HFFc6 (cell line): ENCODE data around the gene DYNC1H1. TPM values are rescaled to one million over a fixed set of nuclear protein-coding genes. Genes with fewer than 3 reads are reported as not detected.
"Not testable (repeated sequence)": the region's sequence is repeated elsewhere in the genome, so short reads cannot be mapped to it uniquely, and the experiment has no call there.

Experiments used
- DNase-seq: peaks from one replicate; pipeline ENCODE4 v3.0.0-alpha.2; 2018
- H3K27ac Mint-ChIP-seq: 2 replicates; pipeline ENCODE4 v1.8.0; 2020; ENCODE audit warnings: mild to moderate bottlenecking, mixed read lengths
- H3K27me3 Mint-ChIP-seq: 2 replicates; pipeline ENCODE4 v1.8.0; 2021; ENCODE audit warnings: mild to moderate bottlenecking, moderate library complexity, mixed read lengths; ENCODE audit not compliant: insufficient read depth
- H3K36me3 Mint-ChIP-seq: 2 replicates; pipeline ENCODE4 v1.8.0; 2021; ENCODE audit warnings: low read depth, mixed read lengths
- H3K4me1 Mint-ChIP-seq: 2 replicates; pipeline ENCODE4 v1.8.0; 2020; ENCODE audit warnings: low read depth, mixed read lengths
- H3K4me3 Mint-ChIP-seq: 2 replicates; pipeline ENCODE4 v1.8.0; 2020; ENCODE audit warnings: mild to moderate bottlenecking, moderate library complexity, mixed read lengths
- H3K9me3 Mint-ChIP-seq: 2 replicates; pipeline ENCODE4 v1.8.0; 2020; ENCODE audit warnings: mild to moderate bottlenecking, mixed read lengths
- CTCF ChIP-seq: fragments of 200-600 bp; sonication (generic); IDR thresholded peaks from 2 replicates; pipeline ENCODE4 v1.5.0; 2021; ENCODE audit warnings: antibody characterized with exemption, mild to moderate bottlenecking
- total RNA-seq, 6 experiments: library from RNA; stranded (reverse); fragmentation: NEBNext Ultra II Directional; extraction: Animal tissue kit (Norgen Biotek cat#: 25700); gene quantifications; 2 replicates in 1 of 6; 3 replicates in 5 of 6; pipeline ENCODE4 v1.2.3, GENCODE V29; 2021

Gene DYNC1H1
- total RNA-seq, 6 experiments from 2014 or later: 364 to 643 (median 408) TPM

DNA sequence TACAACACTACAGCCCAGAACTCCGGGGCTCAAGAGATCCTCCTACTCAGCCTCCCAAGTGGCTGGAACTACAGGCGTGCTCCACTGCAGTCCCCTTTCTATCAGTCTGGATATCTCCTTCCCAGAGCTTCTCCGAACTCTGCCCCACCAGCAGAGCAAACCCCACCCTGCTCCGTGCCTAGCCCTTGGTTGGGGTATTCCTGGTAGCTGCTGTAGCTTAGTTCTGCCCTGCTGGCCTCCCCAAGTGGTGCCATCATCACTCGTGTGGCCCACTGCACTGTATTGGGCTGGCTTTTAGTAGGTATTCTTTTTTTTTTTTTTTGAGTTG is 113.0 kb downstream of the DYNC1H1 start:
- H3K27ac Mint-ChIP-seq: peak overlapping the region; percentile 31; the same call in 1 of the 2 replicates
- no peak overlapping the region for H3K4me3 Mint-ChIP-seq
- H3K4me1 Mint-ChIP-seq: peaks cover 8% of the 10 kb centered on the region

GRCh38 chr14:102078361-102078791 is 114.0 kb downstream of the DYNC1H1 start:
- H3K27me3 Mint-ChIP-seq, H3K4me3 Mint-ChIP-seq, H3K27ac Mint-ChIP-seq, DNase-seq, H3K9me3 Mint-ChIP-seq: not testable (repeated sequence)
- Mint-ChIP-seq H3K36me3 (peaks cover 51% of the 10 kb centered on the region), H3K4me1 (peaks cover 16% of the 10 kb centered on the region)

More for the DNA sequence above, 113.0 kb downstream of the DYNC1H1 start:
- Mint-ChIP-seq H3K36me3 (peaks cover 44% of the 10 kb centered on the region), H3K9me3 (no peaks in the 10 kb centered on the region), H3K27me3 (no peaks in the 10 kb centered on the region; the same call in 1 of the 2 replicates)
- no peak for DNase-seq
- TF ChIP-seq CTCF: no peak

DNA sequence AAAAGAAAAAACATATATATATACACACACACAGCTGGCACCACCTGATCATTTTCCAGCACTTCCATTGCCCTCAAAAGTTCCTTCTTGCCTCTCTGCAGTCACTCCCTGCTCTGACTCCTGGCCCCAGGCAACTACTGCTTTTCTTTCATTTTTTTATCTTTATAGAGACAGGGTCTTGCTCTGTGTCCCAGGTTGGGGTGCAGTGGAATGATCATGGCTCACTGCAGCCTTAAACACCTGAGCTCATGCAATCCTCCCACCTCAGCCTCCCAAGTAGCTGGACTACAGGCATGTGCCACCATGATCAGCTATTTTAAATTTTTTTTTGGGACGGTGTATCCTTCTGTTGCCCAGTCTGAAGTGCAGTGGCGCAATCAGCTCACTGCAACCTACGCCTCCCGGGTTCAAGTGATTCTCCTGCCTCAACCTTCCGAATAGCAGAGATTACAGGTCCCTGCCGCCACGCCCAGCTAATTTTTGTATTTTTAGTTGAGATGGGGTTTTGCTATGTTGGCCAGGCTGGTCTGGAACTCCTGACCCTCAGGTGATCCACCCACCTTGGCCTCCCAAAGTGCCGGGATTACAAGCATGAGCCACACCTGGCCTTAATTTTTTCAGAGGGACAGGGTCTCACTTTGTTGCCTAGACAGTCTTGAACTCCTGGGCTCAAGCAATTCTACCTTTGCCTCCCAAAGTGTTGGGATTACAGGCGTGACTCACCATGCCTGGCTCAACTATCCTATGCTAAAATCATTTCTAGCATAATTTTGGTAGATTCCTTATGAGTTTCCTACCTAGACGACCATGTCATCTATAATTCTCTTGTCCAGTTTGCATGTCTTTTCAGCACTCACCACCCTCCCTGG is 114.7 kb downstream of the DYNC1H1 start:
- Mint-ChIP-seq H3K27ac (peak overlapping the region; percentile 42), H3K36me3 (peaks cover 58% of the 10 kb centered on the region), H3K4me3 (no peak overlapping the region), H3K9me3 (no peaks in the 10 kb centered on the region), H3K27me3 (no peaks in the 10 kb centered on the region; the same call in 1 of the 2 replicates), H3K4me1 (peaks cover 23% of the 10 kb centered on the region)
- TF ChIP-seq CTCF: no peak
- DNase-seq: no peak

- Mint-ChIP-seq H3K9me3 (no peaks in the 10 kb centered on the region), H3K36me3 (peaks cover 58% of the 10 kb centered on the region), H3K27me3 (no peaks in the 10 kb centered on the region; the same call in 1 of the 2 replicates), H3K27ac (0 out of 2 replicates have a peak overlapping the region, but pooled peaks have one; percentile 42), H3K4me3 (no peak overlapping the region), H3K4me1 (peaks cover 29% of the 10 kb centered on the region)
- no peak for TF ChIP-seq CTCF
- DNase-seq: no peak
Measured at GRCh38 chr14:102079700-102079979, 115.3 kb downstream of the DYNC1H1 start.

GRCh38 chr14:102080183-102081080 is 116.1 kb downstream of the DYNC1H1 start:
- Mint-ChIP-seq H3K4me3 (no peak overlapping the region), H3K4me1 (peaks cover 37% of the 10 kb centered on the region), H3K9me3 (no peaks in the 10 kb centered on the region), H3K36me3 (peaks cover 66% of the 10 kb centered on the region), H3K27ac (peak overlapping the region; percentile 53; the same call in 1 of the 2 replicates), H3K27me3 (peaks cover 2% of the 10 kb centered on the region; the same call in 1 of the 2 replicates)
- no peak for DNase-seq
- no peak for TF ChIP-seq CTCF
